H1 (cell line): Measurements from ENCODE around the gene SAE1. TPM values are rescaled to one million over a fixed set of nuclear protein-coding genes. Genes with fewer than 3 reads are reported as not detected.

Source experiments
- CTCF ChIA-PET: fragments of 300-600 bp; sonication (Branson Sonifier 250); formaldehyde crosslinking; loops from one replicate; lab custom pipeline; 2021; ENCODE audit not compliant: partially characterized antibody; lab: Charles Lee
- POLR2A ChIA-PET: fragments of 300-600 bp; sonication (Branson Sonifier 250); formaldehyde crosslinking; loops from one replicate; lab custom pipeline; 2021; ENCODE audit warnings: inconsistent platforms; ENCODE audit not compliant: partially characterized antibody; lab: Charles Lee
- DNase-seq, 2 experiments: peaks; one replicate each; pipeline versions ENCODE4 v3.0.0 to v3.0.0-alpha.2; 2010 to 2022; ENCODE audit warnings: low spot score in 2 of 2, low read depth in 1 of 2, mixed read lengths in 1 of 2
- FAIRE-seq: peaks from 2 replicates; lab custom pipeline; 2011; peaks lifted over from hg19 to GRCh38; lab: Jason Lieb, UNC
- H2AFZ ChIP-seq: 2 replicates; pipeline ENCODE4 v1.8.1; 2012; ENCODE audit warnings: low read length, inconsistent platforms
- H2AK5ac ChIP-seq: 2 replicates; pipeline ENCODE4 v1.6.1; 2013; ENCODE audit warnings: low read depth, low read length
- H2BK120ac ChIP-seq: replicated peaks from 2 replicates; pipeline ENCODE3; 2013; ENCODE audit warnings: low read depth, low read length, inconsistent platforms
- H2BK12ac ChIP-seq: 2 replicates; pipeline ENCODE4 v1.6.1; 2013; ENCODE audit warnings: low read depth, low read length
- H2BK15ac ChIP-seq: 2 replicates; pipeline ENCODE4 v1.6.1; 2013; ENCODE audit warnings: low read length
- H2BK20ac ChIP-seq: 2 replicates; pipeline ENCODE4 v1.6.1; 2013; ENCODE audit warnings: low read length
- H2BK5ac ChIP-seq: 2 replicates; pipeline ENCODE4 v1.6.1; 2013; ENCODE audit warnings: low read depth, low read length
- H3K14ac ChIP-seq: 2 replicates; pipeline ENCODE4 v1.6.1; 2013; ENCODE audit warnings: inconsistent platforms; ENCODE audit not compliant: insufficient read length
- H3K18ac ChIP-seq: 2 replicates; pipeline ENCODE4 v1.6.1; 2013; ENCODE audit warnings: low read length; ENCODE audit errors: extremely low read depth
- H3K23ac ChIP-seq: 2 replicates; pipeline ENCODE4 v1.6.1; 2013; ENCODE audit warnings: inconsistent platforms; ENCODE audit not compliant: insufficient read length
- H3K23me2 ChIP-seq: 2 replicates; pipeline ENCODE4 v1.6.1; 2013; ENCODE audit warnings: low read depth, low read length
- H3K27ac ChIP-seq: 2 replicates; pipeline ENCODE4 v1.6.1; 2011; ENCODE audit warnings: low read depth, low read length, inconsistent platforms
- H3K27me3 ChIP-seq, 4 experiments: replicated peaks in 1 of 4; 1 replicate in 1 of 4; 2 replicates in 3 of 4; pipeline versions ENCODE4 v1.6.1 to v1.8.1; 2011 to 2013; ENCODE audit warnings: low read length in 3 of 4, mild to moderate bottlenecking in 3 of 4, inconsistent platforms in 2 of 4, mixed read lengths in 2 of 4, moderate library complexity in 1 of 4; ENCODE audit not compliant: control insufficient read depth in 3 of 4, insufficient read depth in 3 of 4; ENCODE audit errors: extremely low read depth in 1 of 4
- H3K36me3 ChIP-seq, 4 experiments: 2 replicates each; pipeline versions ENCODE4 v1.6.1 to v1.8.1; 2011 to 2013; ENCODE audit warnings: mild to moderate bottlenecking in 4 of 4, low read length in 3 of 4, moderate library complexity in 2 of 4, control low read depth in 1 of 4, inconsistent platforms in 1 of 4; ENCODE audit not compliant: insufficient read depth in 4 of 4, control insufficient read depth in 2 of 4
- H3K4ac ChIP-seq: replicated peaks from 2 replicates; pipeline ENCODE3; 2013; ENCODE audit warnings: low read length, low read depth, mixed read lengths, inconsistent platforms; ENCODE audit not compliant: insufficient read length
- H3K4me1 ChIP-seq, 4 experiments: replicated peaks in 1 of 4; 1 replicate in 1 of 4; 2 replicates in 3 of 4; pipeline versions ENCODE4 v1.6.1 to v1.8.1; 2011 to 2013; ENCODE audit warnings: low read length in 3 of 4, inconsistent platforms in 2 of 4, mixed read lengths in 1 of 4; ENCODE audit not compliant: insufficient read depth in 4 of 4, control insufficient read depth in 3 of 4
- H3K4me2 ChIP-seq, 2 experiments: 2 replicates each; pipeline versions ENCODE4 v1.6.1 to v1.8.1; 2011 to 2013; ENCODE audit warnings: low read depth in 2 of 2, low read length in 2 of 2, control low read depth in 1 of 2, inconsistent platforms in 1 of 2, mild to moderate bottlenecking in 1 of 2; ENCODE audit not compliant: insufficient read depth in 1 of 2
- H3K4me3 ChIP-seq, 4 experiments: fragments of 200-600, 300-600 bp in 1 of 4; sonication (generic), shearing (Covaris generic), sonication (Bioruptor Twin) in 1 of 4; 2 replicates each; pipeline versions ENCODE4 v1.5.1 to v1.8.1; 2011 to 2016; ENCODE audit warnings: low read length in 4 of 4, low read depth in 3 of 4, control low read depth in 2 of 4, inconsistent platforms in 2 of 4, mild to moderate bottlenecking in 2 of 4, mixed read lengths in 1 of 4, moderate library complexity in 1 of 4; ENCODE audit not compliant: insufficient read depth in 2 of 4; ENCODE audit errors: extremely low read depth in 1 of 4
- H3K56ac ChIP-seq: replicated peaks from 2 replicates; pipeline ENCODE3; 2013; ENCODE audit warnings: low read depth, mild to moderate bottlenecking, mixed read lengths, low read length, inconsistent platforms; ENCODE audit not compliant: insufficient read length
- H3K79me1 ChIP-seq: 2 replicates; pipeline ENCODE4 v1.6.1; 2013; ENCODE audit warnings: low read depth, low read length, control low read depth
- H3K79me2 ChIP-seq, 2 experiments: 2 replicates each; pipeline versions ENCODE4 v1.6.1 to v1.8.1; 2012 to 2013; ENCODE audit warnings: low read length in 2 of 2, mild to moderate bottlenecking in 2 of 2, inconsistent platforms in 1 of 2; ENCODE audit not compliant: insufficient read depth in 2 of 2, control insufficient read depth in 1 of 2
- H3K9ac ChIP-seq, 4 experiments: replicated peaks in 1 of 4; 1 replicate in 1 of 4; 2 replicates in 3 of 4; pipeline versions ENCODE4 v1.6.1 to v1.8.1; 2011 to 2013; ENCODE audit warnings: low read depth in 3 of 4, low read length in 3 of 4, control low read depth in 2 of 4, mild to moderate bottlenecking in 2 of 4, moderate library complexity in 2 of 4, inconsistent platforms in 1 of 4; ENCODE audit errors: extremely low read depth in 1 of 4
- H3K9me3 ChIP-seq, 2 experiments: 2 replicates each; pipeline versions ENCODE4 v1.6.1 to v1.8.1; 2012 to 2013; ENCODE audit warnings: mild to moderate bottlenecking in 2 of 2, moderate library complexity in 2 of 2, control low read depth in 1 of 2, inconsistent platforms in 1 of 2, low read depth in 1 of 2, low read length in 1 of 2, mixed read lengths in 1 of 2; ENCODE audit not compliant: insufficient read depth in 2 of 2
- H4K20me1 ChIP-seq, 2 experiments: replicated peaks in 1 of 2; 2 replicates each; pipeline versions ENCODE3 to v1.8.1; 2011 to 2013; ENCODE audit warnings: inconsistent platforms in 2 of 2, low read length in 2 of 2, mild to moderate bottlenecking in 1 of 2; ENCODE audit not compliant: insufficient read depth in 2 of 2, control insufficient read depth in 1 of 2
- H4K5ac ChIP-seq: 2 replicates; pipeline ENCODE4 v1.6.1; 2013; ENCODE audit warnings: low read length, low read depth, mixed read lengths, inconsistent platforms; ENCODE audit not compliant: insufficient read length
- H4K8ac ChIP-seq: 2 replicates; pipeline ENCODE4 v1.8.0; 2013; ENCODE audit warnings: mild to moderate bottlenecking, moderate library complexity, low read length, inconsistent platforms; ENCODE audit not compliant: insufficient read depth; ENCODE audit errors: extremely low read depth
- H4K91ac ChIP-seq: replicated peaks from 2 replicates; pipeline ENCODE3; 2013; ENCODE audit warnings: low read length, mixed read lengths, inconsistent platforms; ENCODE audit not compliant: insufficient read length
- BCL11A ChIP-seq, 2 experiments: IDR thresholded peaks; one replicate each; pipeline ENCODE4 v1.6.1; 2011; ENCODE audit warnings: low read depth in 2 of 2, low read length in 2 of 2, mild to moderate bottlenecking in 2 of 2
- EP300 ChIP-seq, 2 experiments: IDR thresholded peaks; 1 replicate in 1 of 2; 2 replicates in 1 of 2; pipeline ENCODE4 v1.6.1; 2011 to 2012; ENCODE audit warnings: low read depth in 2 of 2, low read length in 2 of 2, mild to moderate bottlenecking in 2 of 2, borderline replicate concordance in 1 of 2, inconsistent platforms in 1 of 2, moderate library complexity in 1 of 2
- KDM4A ChIP-seq: IDR thresholded peaks from one replicate; pipeline ENCODE4 v1.7.1; 2012; ENCODE audit warnings: low read depth, mild to moderate bottlenecking, moderate library complexity, low read length, inconsistent platforms; ENCODE audit not compliant: severe bottlenecking
- RXRA ChIP-seq: IDR thresholded peaks from 2 replicates; pipeline ENCODE4 v1.6.1; 2011; ENCODE audit warnings: low read depth, mild to moderate bottlenecking, low read length, moderate library complexity; ENCODE audit not compliant: insufficient read depth
- SIX5 ChIP-seq: IDR thresholded peaks from 2 replicates; pipeline ENCODE4 v1.6.1; 2011; ENCODE audit warnings: mild to moderate bottlenecking, low read depth, low read length
- SRF ChIP-seq: IDR thresholded peaks from 2 replicates; pipeline ENCODE4 v1.6.1; 2011; ENCODE audit warnings: mild to moderate bottlenecking, low read depth, low read length, moderate library complexity
- SUZ12 ChIP-seq: fragments of 200-600 bp; sonication (generic); IDR thresholded peaks from 2 replicates; pipeline ENCODE4 v1.6.1; 2012; ENCODE audit warnings: mild to moderate bottlenecking, inconsistent platforms, low read length, moderate library complexity, mixed read lengths
- ZNF274 ChIP-seq: IDR thresholded peaks from 2 replicates; pipeline ENCODE4 v1.7.0; 2012; ENCODE audit warnings: low read length, borderline replicate concordance; ENCODE audit errors: extremely low read depth
- WGBS, 2 experiments: shearing (Covaris generic) in 1 of 2; methylation state at CpG; one replicate each; pipeline versions ENCODE4 v1.1.6 to v1.1.7; 2013 to 2015; ENCODE audit warnings: low lambda C conversion rate in 2 of 2, mixed read lengths in 2 of 2, inconsistent platforms in 1 of 2, low coverage in 1 of 2, missing lambda C conversion rate in 1 of 2; ENCODE audit not compliant: insufficient replicate concordance in 2 of 2, insufficient coverage in 1 of 2, insufficient read length in 1 of 2; ENCODE audit errors: extremely low coverage in 1 of 2, missing lambda C conversion rate in 1 of 2; 5-methylcytosine and 5-hydroxymethylcytosine counted together
- polyA plus RNA-seq, 7 experiments: library from polyadenylated mRNA; depleted of rRNA in 3 of 7; stranded (reverse) in 5 of 7; unstranded in 2 of 7; fragments of >200 nt in 5 of 7; fragments of 200-250 nt in 2 of 7; gene quantifications; 1 replicate in 5 of 7; 2 replicates in 1 of 7; 4 replicates in 1 of 7; pipeline versions ENCODE4 v1.2.1 to v1.2.3, GENCODE V29; 2011 to 2013; ENCODE audit warnings: missing spikeins in 2 of 7, mixed read lengths in 2 of 7
- total RNA-seq: library from RNA; stranded (reverse); fragmentation: NEBNext Ultra II Directional; extraction: Animal tissue kit (Norgen Biotek cat#: 25700); gene quantifications from 2 replicates; pipeline ENCODE4 v1.2.1, GENCODE V29; 2021
- TF ChIP-seq, protein P1 (sequence below): IDR thresholded peaks from 2 replicates; pipeline ENCODE4 v1.6.1; 2012; ENCODE audit warnings: low read length, inconsistent platforms

The SAE1 gene
- total and polyA plus RNA-seq, 2 of the 8 experiments (the other 6 are each of a cell fraction or from before 2014, with no cell fraction given) = 213 to 268 TPM

DNA sequence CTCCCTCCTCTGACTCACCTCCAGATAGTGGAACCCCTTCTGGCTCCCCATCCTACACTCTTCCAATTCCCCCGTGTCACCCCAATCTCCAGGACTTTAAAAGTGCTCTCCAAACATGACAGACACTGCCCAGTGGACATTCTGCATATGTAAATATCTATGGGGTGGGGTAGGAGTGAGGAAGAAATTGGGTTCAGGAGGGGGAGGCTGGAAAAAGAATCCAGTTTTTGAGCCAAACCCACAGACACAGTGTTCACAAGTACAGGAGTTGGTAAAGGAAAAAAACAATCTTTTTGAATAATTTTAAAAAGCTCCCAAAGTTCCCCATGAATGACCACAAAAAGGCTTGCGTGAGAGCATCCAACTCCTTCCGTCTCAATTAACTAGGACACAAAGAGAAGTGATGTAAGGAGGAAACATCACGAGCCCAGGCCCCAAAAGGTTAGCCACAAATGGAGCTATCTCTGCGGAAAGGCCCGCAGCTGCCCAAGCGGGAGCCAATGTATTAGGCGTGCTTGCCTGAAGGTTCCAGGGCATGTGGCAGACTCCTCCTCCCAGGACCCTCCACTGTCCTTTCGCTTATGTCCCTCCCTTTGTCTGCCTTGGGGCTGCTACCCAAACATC lies 35.0 kb upstream of the SAE1 start:
- Histone ChIP-seq H4K5ac (no peak overlapping the region), H4K20me1 (peaks cover 15 to 18% of the 10 kb centered on the region in 2 experiments), H3K4me2 (no peak overlapping the region), H3K27ac (peak overlapping the region; percentile 29; the same call in 1 of the 2 replicates), H3K9ac (no peak overlapping the region), H3K18ac (no peak overlapping the region), H3K56ac (no peak overlapping the region), H3K4ac (no peak overlapping the region), H2AK5ac (no peak overlapping the region), H2BK5ac (peak overlapping the region; percentile 2; the same call in 1 of the 2 replicates), H2AFZ (no peak overlapping the region), H3K23me2 (no peaks in the 10 kb centered on the region), H3K4me1 (peaks cover 2 to 8% (median 4%) of the 10 kb centered on the region in 4 experiments; a peak in 3 of 7 replicates), H3K14ac (no peak overlapping the region), H4K8ac (no peak overlapping the region), H3K4me3 (no peak overlapping the region), H3K36me3 (peaks cover 4 to 34% (median 11%) of the 10 kb centered on the region in 4 experiments; a peak in 7 of 8 replicates), H2BK120ac (no peak overlapping the region), H2BK12ac (no peak overlapping the region), H3K23ac (no peak overlapping the region), H3K79me2 (peaks cover 7 to 63% of the 10 kb centered on the region in 2 experiments), H3K9me3 (no peaks in the 10 kb centered on the region), H2BK20ac (no peak overlapping the region), H3K79me1 (peaks cover 15% of the 10 kb centered on the region), H4K91ac (no peak overlapping the region), H3K27me3 (no peaks in the 10 kb centered on the region; a peak in 1 of 7 replicates), H2BK15ac (no peak overlapping the region)
- WGBS, 2 experiments = 89% methylated on average over 9 of the region's 9 CpGs; no CpG with 5 or more reads in 1 of the 2 experiments
- FAIRE-seq (no peak), DNase-seq (no peak)
- ChIA-PET POLR2A (interaction anchor here (0.9 to 13.8 kb wide), 7 partner anchors 10 to 266 kb away, joined by 3 to 209 read pairs (median 5); partner anchors contain the start of gene ZC3H4), CTCF (interaction anchor here (0.8 to 4.7 kb wide), 7 partner anchors 11 to 149 kb away, joined by 3 to 32 read pairs (median 4); no protein-coding TSS in a partner anchor)
- TF ChIP-seq SIX5 = no peak
- TF ChIP-seq, protein P1, sequence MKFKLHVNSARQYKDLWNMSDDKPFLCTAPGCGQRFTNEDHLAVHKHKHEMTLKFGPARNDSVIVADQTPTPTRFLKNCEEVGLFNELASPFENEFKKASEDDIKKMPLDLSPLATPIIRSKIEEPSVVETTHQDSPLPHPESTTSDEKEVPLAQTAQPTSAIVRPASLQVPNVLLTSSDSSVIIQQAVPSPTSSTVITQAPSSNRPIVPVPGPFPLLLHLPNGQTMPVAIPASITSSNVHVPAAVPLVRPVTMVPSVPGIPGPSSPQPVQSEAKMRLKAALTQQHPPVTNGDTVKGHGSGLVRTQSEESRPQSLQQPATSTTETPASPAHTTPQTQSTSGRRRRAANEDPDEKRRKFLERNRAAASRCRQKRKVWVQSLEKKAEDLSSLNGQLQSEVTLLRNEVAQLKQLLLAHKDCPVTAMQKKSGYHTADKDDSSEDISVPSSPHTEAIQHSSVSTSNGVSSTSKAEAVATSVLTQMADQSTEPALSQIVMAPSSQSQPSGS = no peak
- TF ChIP-seq RXRA = no peak
- TF ChIP-seq SUZ12 = no peak
- TF ChIP-seq SRF = no peak
- no peak for TF ChIP-seq EP300 (IDR thresholded peaks at IDR 0.05; ENCODE audit: borderline replicate concordance in 1 of 2, low read depth in 2 of 2, low read length in 2 of 2)
- no peak for TF ChIP-seq ZNF274
- TF ChIP-seq KDM4A = no peak
- TF ChIP-seq BCL11A (IDR thresholded peaks at IDR 0.05; ENCODE audit: low read depth in 2 of 2, low read length in 2 of 2) = no peak
